Stomach (tissue), 4 donors: ENCODE results near the gene TEAD2.

ENCODE experiments used
- CTCF ChIP-seq, 7 experiments: fragments of 450-650 bp in 4 of 7; fragments of 200-600 bp in 3 of 7; sonication (generic) in 3 of 7; IDR thresholded peaks; one replicate each; pipeline ENCODE4 v1.5.1; 2016 to 2019; ENCODE audit warnings: antibody characterized with exemption in 7 of 7, control low read depth in 2 of 7, mild to moderate bottlenecking in 1 of 7
- EP300 ChIP-seq: sonication (generic); formaldehyde crosslinking; IDR thresholded peaks from one replicate; pipeline ENCODE4 v1.6.1; 2017; ENCODE audit warnings: antibody characterized with exemption
- POLR2A ChIP-seq, 4 donors: fragments of 450-650 bp; IDR thresholded peaks; one replicate each; pipeline ENCODE4 v1.6.1; 2016; ENCODE audit warnings: antibody characterized with exemption in 4 of 4, control low read depth in 2 of 4, mild to moderate bottlenecking in 1 of 4, moderate library complexity in 1 of 4
- POLR2AphosphoS5 ChIP-seq, 3 donors: sonication (generic); formaldehyde crosslinking; IDR thresholded peaks; one replicate each; pipeline ENCODE4 v1.6.1; 2016; ENCODE audit warnings: antibody characterized with exemption in 3 of 3

GRCh38 chr19:49301165-49301865 is 60.9 kb downstream of the TEAD2 start:
- TF ChIP-seq CTCF (IDR thresholded peaks at IDR 0.05), result peak in 5 of 7 experiments; percentile 43 to 75 (median 57)
- TF ChIP-seq POLR2AphosphoS5 (IDR thresholded peaks at IDR 0.05), result no peak
- TF ChIP-seq EP300, result no peak
- TF ChIP-seq POLR2A (IDR thresholded peaks at IDR 0.05), result no peak
